CD4-positive, alpha-beta T cell (primary cell): ENCODE results near the gene GGNBP2. TPM values are rescaled to one million over a fixed set of nuclear protein-coding genes. Genes with fewer than 3 reads are reported as not detected.

Experiments
- ATAC-seq: fragments of 200-7000 bp; cut with Tn5 transposase; one replicate; pipeline ENCODE4 v1.10.0; 2022; ENCODE audit warnings: mild to moderate bottlenecking; ENCODE audit not compliant: poor library complexity
- CTCF ChIA-PET: fragments of 350-600 bp; sonication (Branson Sonifier 250); formaldehyde crosslinking; loops from one replicate; lab custom pipeline; 2021; ENCODE audit warnings: antibody characterized with exemption, inconsistent platforms; lab: Charles Lee
- POLR2A ChIA-PET: fragments of 350-600 bp; sonication (Branson Sonifier 250); formaldehyde crosslinking; loops from one replicate; lab custom pipeline; 2021; ENCODE audit warnings: antibody characterized with exemption, inconsistent platforms; lab: Charles Lee
- DNase-seq, 14 experiments: peaks; one replicate each; pipeline ENCODE4 v3.0.0-alpha.2; 2013 to 2020; ENCODE audit warnings: mixed read lengths in 2 of 14
- H3K27ac ChIP-seq, 2 donors: one replicate each; pipeline versions ENCODE4 v1.5.1 to v1.7.0; 2013; ENCODE audit warnings: low read length in 2 of 2, low read depth in 1 of 2, mild to moderate bottlenecking in 1 of 2
- H3K27me3 ChIP-seq, 2 experiments: 1 replicate in 1 of 2; 2 replicates in 1 of 2; pipeline versions ENCODE4 v1.6.1 to v1.7.0; 2013; ENCODE audit warnings: low read length in 2 of 2, control low read depth in 1 of 2, mild to moderate bottlenecking in 1 of 2, moderate library complexity in 1 of 2; ENCODE audit not compliant: insufficient read depth in 2 of 2, control insufficient read depth in 1 of 2
- H3K36me3 ChIP-seq: one replicate; pipeline ENCODE4 v1.6.1; 2013; ENCODE audit warnings: low read length, control low read depth; ENCODE audit not compliant: insufficient read depth
- H3K4me1 ChIP-seq: one replicate; pipeline ENCODE4 v1.6.1; 2013; ENCODE audit warnings: low read length, control low read depth; ENCODE audit not compliant: insufficient read depth
- H3K4me3 ChIP-seq: one replicate; pipeline ENCODE4 v1.5.1; 2013; ENCODE audit warnings: mild to moderate bottlenecking, low read length, moderate library complexity
- H3K9me3 ChIP-seq, 2 experiments: 1 replicate in 1 of 2; 2 replicates in 1 of 2; pipeline versions ENCODE4 v1.6.1 to v1.7.0; 2013; ENCODE audit warnings: low read length in 2 of 2, mild to moderate bottlenecking in 2 of 2, control low read depth in 1 of 2, moderate library complexity in 1 of 2; ENCODE audit not compliant: control insufficient read depth in 1 of 2, insufficient read depth in 1 of 2
- H3K27ac Mint-ChIP-seq: one replicate; pipeline ENCODE4 v1.8.0; 2020; ENCODE audit warnings: mixed read lengths
- H3K27me3 Mint-ChIP-seq: one replicate; pipeline ENCODE4 v1.8.0; 2021; ENCODE audit warnings: mixed read lengths
- H3K36me3 Mint-ChIP-seq: one replicate; pipeline ENCODE4 v1.8.0; 2021; ENCODE audit warnings: low read depth, mixed read lengths
- H3K4me1 Mint-ChIP-seq: one replicate; pipeline ENCODE4 v1.8.0; 2021; ENCODE audit warnings: low read depth, mixed read lengths
- H3K4me3 Mint-ChIP-seq: one replicate; pipeline ENCODE4 v1.8.0; 2020; ENCODE audit warnings: mild to moderate bottlenecking, mixed read lengths
- H3K9me3 Mint-ChIP-seq: one replicate; pipeline ENCODE4 v1.8.0; 2020; ENCODE audit warnings: mixed read lengths
- intact Hi-C, 2 experiments: fragments of 100-400 bp; cut with DNase I in 1 of 2; cut with micrococcal nuclease in 1 of 2; formaldehyde crosslinking; loops; one replicate each; pipeline versions ENCODE4 v1.15.1 to v1.9.0; 2023 to 2025; cut with DNase I, micrococcal nuclease
- total RNA-seq, 174 experiments: library from RNA in 2 of 174; stranded (reverse) in 2 of 174; gene quantifications; one replicate each; pipeline ENCODE4 v1.2.3 and lab custom pipeline; 2021 to 2026
- TF ChIP-seq, protein P1 (sequence below): fragments of 200-600 bp; IDR thresholded peaks from one replicate; pipeline ENCODE4 v1.8.0; 2022; ENCODE audit warnings: antibody characterized with exemption, mild to moderate bottlenecking

Gene GGNBP2
- total RNA-seq, 2 experiments from 2014 or later: 216 to 228 TPM

DNA sequence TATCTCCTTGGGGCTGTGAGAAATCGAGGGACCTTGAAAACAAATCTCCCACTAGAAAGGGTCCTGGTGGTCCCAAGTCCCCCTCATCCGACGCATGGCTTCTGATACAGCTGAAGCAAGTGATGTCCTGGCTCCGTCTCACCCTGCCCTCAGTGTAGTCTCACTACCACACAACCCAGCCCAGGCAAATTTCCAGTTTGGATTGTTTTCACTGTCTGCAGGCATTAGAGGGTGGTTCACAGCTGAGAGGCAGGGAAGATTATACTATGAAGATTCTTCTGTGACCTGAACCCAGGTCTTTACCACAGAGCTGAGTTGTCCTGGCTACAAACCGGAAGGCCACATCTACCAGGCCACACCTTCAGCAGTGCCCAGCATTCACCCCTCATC, 40.6 kb upstream of the GGNBP2 start:
- H3K27ac Mint-ChIP-seq: no peak overlapping the region
- ATAC-seq: no peak

DNA sequence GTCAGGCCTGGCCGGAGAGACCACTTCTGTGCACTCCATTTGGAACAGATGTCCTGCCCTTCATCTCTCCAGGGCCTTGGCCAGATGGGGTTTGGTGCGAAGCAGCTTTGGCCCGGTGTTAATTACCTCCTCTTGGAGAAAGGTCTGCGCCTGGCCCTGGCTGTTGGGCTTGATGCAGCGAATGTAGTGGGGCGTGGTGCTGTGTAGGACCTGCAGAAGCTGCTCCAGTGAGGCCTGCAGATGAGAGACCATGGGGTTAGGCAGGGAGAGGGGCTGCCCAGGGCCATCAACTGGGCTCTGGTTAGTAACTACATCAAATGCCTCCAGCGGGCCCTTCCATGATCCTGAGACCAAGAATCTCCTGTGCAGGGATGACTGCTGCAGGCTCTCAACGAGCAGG, 39.5 kb upstream of the GGNBP2 start:
- Histone ChIP-seq H3K4me1 (no peaks in the 10 kb centered on the region), H3K36me3 (peaks cover 36% of the 10 kb centered on the region), H3K4me3 (no peak overlapping the region), H3K9me3 (no peaks in the 10 kb centered on the region), H3K27ac (no peak overlapping the region), H3K27me3 (no peaks in the 10 kb centered on the region)
- TF ChIP-seq, protein P1, sequence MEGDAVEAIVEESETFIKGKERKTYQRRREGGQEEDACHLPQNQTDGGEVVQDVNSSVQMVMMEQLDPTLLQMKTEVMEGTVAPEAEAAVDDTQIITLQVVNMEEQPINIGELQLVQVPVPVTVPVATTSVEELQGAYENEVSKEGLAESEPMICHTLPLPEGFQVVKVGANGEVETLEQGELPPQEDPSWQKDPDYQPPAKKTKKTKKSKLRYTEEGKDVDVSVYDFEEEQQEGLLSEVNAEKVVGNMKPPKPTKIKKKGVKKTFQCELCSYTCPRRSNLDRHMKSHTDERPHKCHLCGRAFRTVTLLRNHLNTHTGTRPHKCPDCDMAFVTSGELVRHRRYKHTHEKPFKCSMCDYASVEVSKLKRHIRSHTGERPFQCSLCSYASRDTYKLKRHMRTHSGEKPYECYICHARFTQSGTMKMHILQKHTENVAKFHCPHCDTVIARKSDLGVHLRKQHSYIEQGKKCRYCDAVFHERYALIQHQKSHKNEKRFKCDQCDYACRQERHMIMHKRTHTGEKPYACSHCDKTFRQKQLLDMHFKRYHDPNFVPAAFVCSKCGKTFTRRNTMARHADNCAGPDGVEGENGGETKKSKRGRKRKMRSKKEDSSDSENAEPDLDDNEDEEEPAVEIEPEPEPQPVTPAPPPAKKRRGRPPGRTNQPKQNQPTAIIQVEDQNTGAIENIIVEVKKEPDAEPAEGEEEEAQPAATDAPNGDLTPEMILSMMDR: no peak
- ATAC-seq (no peak), DNase-seq (no peak)
- H3K9me3 Mint-ChIP-seq: no peaks in the 10 kb centered on the region
- intact Hi-C loops: no loop called here
- ChIA-PET POLR2A (no interaction called here), CTCF (no interaction called here)
- no peaks in the 10 kb centered on the region for H3K4me1 Mint-ChIP-seq
- no peaks in the 10 kb centered on the region for H3K27me3 Mint-ChIP-seq
- H3K4me3 Mint-ChIP-seq: no peak overlapping the region
- peaks cover 22% of the 10 kb centered on the region for H3K36me3 Mint-ChIP-seq
- no peak overlapping the region for H3K27ac Mint-ChIP-seq

More for the DNA sequence above, 40.6 kb upstream of the GGNBP2 start:
- no peaks in the 10 kb centered on the region for H3K4me1 ChIP-seq
- intact Hi-C loops: no loop called here
- no peak overlapping the region for H3K27ac ChIP-seq
- no peak overlapping the region for H3K4me3 ChIP-seq
- no peaks in the 10 kb centered on the region for H3K27me3 ChIP-seq
- H3K36me3 ChIP-seq: peaks cover 40% of the 10 kb centered on the region
- ChIA-PET CTCF (no interaction called here), POLR2A (interaction anchor here (1.0 kb wide), 1 partner anchor 41 kb away, joined by 3 read pairs; the partner anchor contains the start of gene GGNBP2)
- Mint-ChIP-seq H3K27me3 (no peaks in the 10 kb centered on the region), H3K36me3 (peaks cover 24% of the 10 kb centered on the region), H3K4me1 (no peaks in the 10 kb centered on the region), H3K4me3 (no peak overlapping the region), H3K9me3 (no peaks in the 10 kb centered on the region)
- H3K9me3 ChIP-seq: no peaks in the 10 kb centered on the region
- DNase-seq: no peak
- TF ChIP-seq, protein P1: no peak

DNA sequence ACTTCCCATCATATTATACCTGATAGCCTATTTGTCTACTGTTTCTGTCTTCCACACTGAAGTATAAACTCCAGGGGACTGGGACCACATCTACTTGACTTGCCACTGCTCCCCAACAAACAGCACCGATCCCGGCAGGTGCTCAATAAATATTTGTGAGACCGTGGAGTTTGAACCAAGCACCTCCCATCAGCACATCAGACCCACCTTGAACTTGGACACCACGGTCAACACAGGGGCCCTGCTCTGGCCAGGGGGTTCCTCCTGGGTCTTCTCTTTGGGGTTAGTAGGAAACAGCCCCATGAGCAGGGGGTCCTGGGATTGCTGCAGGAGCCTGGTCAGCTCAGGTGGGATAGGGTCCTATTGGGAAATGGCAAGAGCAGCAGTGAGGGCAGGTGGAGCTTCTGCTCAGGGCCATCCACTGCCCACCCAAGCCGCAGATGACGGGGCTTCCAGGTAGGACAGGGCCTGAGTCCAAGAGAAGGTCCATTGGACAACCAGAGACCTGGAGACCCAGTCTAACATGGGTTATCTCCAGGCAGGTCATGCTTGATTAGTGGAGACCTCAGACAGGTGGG, 38.4 kb upstream of the GGNBP2 start:
- H3K27ac Mint-ChIP-seq: no peak overlapping the region
- POLR2A ChIA-PET: interaction anchor here (0.6 to 1.1 kb wide), 4 partner anchors 18 to 618 kb away, joined by 3 to 4 read pairs (median 3); no protein-coding TSS in a partner anchor

More for the DNA sequence above, 38.4 kb upstream of the GGNBP2 start:
- CTCF ChIA-PET: no interaction called here
- peaks cover 22% of the 10 kb centered on the region for H3K36me3 Mint-ChIP-seq
- Histone ChIP-seq H3K4me3 (no peak overlapping the region), H3K27me3 (no peaks in the 10 kb centered on the region), H3K9me3 (no peaks in the 10 kb centered on the region), H3K4me1 (no peaks in the 10 kb centered on the region), H3K27ac (no peak overlapping the region), H3K36me3 (peaks cover 32% of the 10 kb centered on the region)
- no peaks in the 10 kb centered on the region for H3K9me3 Mint-ChIP-seq
- no peak for DNase-seq
- H3K4me1 Mint-ChIP-seq: no peaks in the 10 kb centered on the region
- TF ChIP-seq, protein P1: no peak
- intact Hi-C loops: no loop called here
- ATAC-seq: no peak
- no peaks in the 10 kb centered on the region for H3K27me3 Mint-ChIP-seq
- no peak overlapping the region for H3K4me3 Mint-ChIP-seq
